HL-60 (cell line): ENCODE data around the gene SIRT6.
"Not testable (repeated sequence)": the region's sequence is repeated elsewhere in the genome, so short reads cannot be mapped to it uniquely, and the experiment has no call there.

ENCODE experiments used
- DNase-seq, 2 experiments: peaks; one replicate each; pipeline ENCODE4 v3.0.0-alpha.2; 2010 to 2020; ENCODE audit warnings: low read depth in 1 of 2, low spot score in 1 of 2
- H3K27ac ChIP-seq: fragments of 250-450 bp; sonication (Bioruptor Pico); replicated peaks from 2 replicates; pipeline ENCODE4 v1.5.1; 2020; ENCODE audit warnings: mild to moderate bottlenecking, moderate library complexity
- H3K27me3 ChIP-seq: fragments of 250-450 bp; sonication (Bioruptor Pico); 2 replicates; pipeline ENCODE4 v1.5.1; 2021; ENCODE audit warnings: mild to moderate bottlenecking, moderate library complexity; ENCODE audit not compliant: insufficient read depth, poor library complexity, severe bottlenecking
- H3K4me3 ChIP-seq: replicated peaks from 2 replicates; pipeline ENCODE4 v1.5.1; 2011; ENCODE audit warnings: mild to moderate bottlenecking, control low read depth, low read length; ENCODE audit not compliant: insufficient read depth
- CTCF ChIP-seq: IDR thresholded peaks from one replicate; pipeline ENCODE4 v1.5.1; 2011; ENCODE audit warnings: low read length, control low read depth, inconsistent platforms; ENCODE audit not compliant: insufficient read depth
- GABPA ChIP-seq: IDR thresholded peaks from 2 replicates; pipeline ENCODE4 v1.6.1; 2012; ENCODE audit warnings: low read depth
- POLR2AphosphoS5 ChIP-seq: IDR thresholded peaks from 2 replicates; pipeline ENCODE4 v1.6.1; 2012; ENCODE audit warnings: low read depth
- REST ChIP-seq: IDR thresholded peaks from 2 replicates; pipeline ENCODE4 v1.6.1; 2012; ENCODE audit warnings: low read depth; ENCODE audit not compliant: insufficient replicate concordance
- SPI1 ChIP-seq: IDR thresholded peaks from 2 replicates; pipeline ENCODE4 v1.6.1; 2012; ENCODE audit warnings: low read depth, mild to moderate bottlenecking, borderline replicate concordance
- long read RNA-seq: library from polyadenylated mRNA; unstranded; transcript quantifications from one replicate; pipeline ENCODE4 v2.0.0, GENCODE V29; 2020

SIRT6 gene
- long read RNA-seq, transcript SIRT6-202 (8 exons, 1,641 nt) = major isoform, 73 of 107 reads
- long read RNA-seq, partial matches to known transcripts = 1 of 107 reads
- long read RNA-seq, other reads (novel, unspliced or antisense) = 26 of 107 reads

GRCh38 chr19:4182084-4182810, at the start of gene SIRT6, which contains the start of gene ANKRD24:
Gene SIRT6, minus strand, starts transcription at chr19:4182563. Its CDS starts 24 bp downstream, at chr19:4182539.
Gene ANKRD24, plus strand, starts transcription at chr19:4182689. Its CDS starts 3,737 bp downstream, at chr19:4186426.
- TF ChIP-seq POLR2AphosphoS5 = peak; percentile 64
- TF ChIP-seq GABPA = peak; percentile 98
- peak; percentile 46; the same call in 1 of the 2 replicates for TF ChIP-seq SPI1
- TF ChIP-seq REST = no peak
- no peak for TF ChIP-seq CTCF
- peak within 1 kb of the TSS; percentile 99 for H3K4me3 ChIP-seq
- H3K27ac ChIP-seq = peak within 1 kb of the TSS; percentile 76
- peak; percentile 94 to 96 for DNase-seq
- no peaks in the 10 kb centered on the region for H3K27me3 ChIP-seq

GRCh38 chr19:4232139-4232538, 49.8 kb upstream of the SIRT6 start:
- not testable (repeated sequence) for H3K27ac ChIP-seq, H3K4me3 ChIP-seq, DNase-seq, H3K27me3 ChIP-seq

- H3K4me3 ChIP-seq, DNase-seq, H3K27me3 ChIP-seq, H3K27ac ChIP-seq: not testable (repeated sequence)
These were observed 49.2 kb upstream of the SIRT6 start for GRCh38 chr19:4231521-4231920.

GRCh38 chr19:4230237-4230636, 47.9 kb upstream of the SIRT6 start:
- H3K27ac ChIP-seq, DNase-seq, H3K4me3 ChIP-seq, H3K27me3 ChIP-seq: not testable (repeated sequence)

- TF ChIP-seq REST = no peak
- no peak for TF ChIP-seq GABPA
- TF ChIP-seq SPI1 = no peak
- no peak for TF ChIP-seq CTCF
- no peak for TF ChIP-seq POLR2AphosphoS5
- DNase-seq = no peak
- no peak within 1 kb of the TSS for H3K27ac ChIP-seq
- peaks cover 9% of the 10 kb centered on the region for H3K27me3 ChIP-seq
- no peak within 1 kb of the TSS for H3K4me3 ChIP-seq
These were observed 47.0 kb upstream of the SIRT6 start, which contains the start of gene EBI3 for GRCh38 chr19:4229179-4229931. Gene EBI3, plus strand, starts transcription at chr19:4229523. Its CDS starts 28 bp downstream, at chr19:4229551.
